K562 (cell line): ENCODE results near the gene HAUS5. TPM values are rescaled to one million over a fixed set of nuclear protein-coding genes. Genes with fewer than 3 reads are reported as not detected.

ENCODE experiments used
- C11orf30 ChIP-seq: fragments of 450-650 bp; IDR thresholded peaks from 2 replicates; pipeline ENCODE4 v1.6.1; 2016; ENCODE audit warnings: low read depth, mild to moderate bottlenecking
- CEBPZ ChIP-seq: fragments of 150-350 bp; IDR thresholded peaks from 2 replicates; pipeline ENCODE4 v1.6.1; 2014; ENCODE audit warnings: low read depth, mild to moderate bottlenecking, low read length, borderline replicate concordance
- FOXK1 ChIP-seq: sonication (generic); formaldehyde crosslinking; IDR thresholded peaks from 2 replicates; pipeline ENCODE4 v1.8.0; 2022; ENCODE audit warnings: missing genetic modification reagents, mild to moderate bottlenecking, borderline replicate concordance
- JUND ChIP-seq, 2 experiments: IDR thresholded peaks; 2 replicates in 1 of 2; 3 replicates in 1 of 2; pipeline ENCODE4 v1.6.1; 2011; ENCODE audit warnings: borderline replicate concordance in 2 of 2, low read depth in 2 of 2, low read length in 2 of 2, improper control_type of control experiment in 1 of 2, missing biosample characterization in 1 of 2, missing genetic modification characterization in 1 of 2, missing genetic modification reagents in 1 of 2
- KDM4B ChIP-seq, 2 experiments: fragments of 450-650 bp in 1 of 2; sonication (generic) in 1 of 2; IDR thresholded peaks; 2 replicates each; pipeline ENCODE4 v1.6.1; 2016 to 2017; ENCODE audit warnings: borderline replicate concordance in 2 of 2, antibody characterized with exemption in 1 of 2, low read depth in 1 of 2, mild to moderate bottlenecking in 1 of 2
- KDM5B ChIP-seq: fragments of 200-600 bp; sonication (generic); IDR thresholded peaks from 2 replicates; pipeline ENCODE4 v1.6.1; 2012; ENCODE audit warnings: low read depth, mild to moderate bottlenecking, moderate library complexity, low read length, control low read depth, inconsistent platforms; ENCODE audit not compliant: insufficient replicate concordance
- PCBP1 ChIP-seq: fragments of 200-400 bp; formaldehyde crosslinking; IDR thresholded peaks from 2 replicates; pipeline ENCODE4 v1.6.1; 2018; ENCODE audit warnings: mild to moderate bottlenecking, low read depth, low read length; ENCODE audit not compliant: poor library complexity, severe bottlenecking
- PHTF2 ChIP-seq: fragments of 250-450 bp; sonication (Bioruptor Pico); IDR thresholded peaks from 2 replicates; pipeline ENCODE4 v1.5.0; 2021; ENCODE audit warnings: mild to moderate bottlenecking
- PML ChIP-seq: IDR thresholded peaks from 2 replicates; pipeline ENCODE4 v1.6.1; 2012; ENCODE audit warnings: low read length, inconsistent platforms
- PRMT5 ChIP-seq: sonication (generic); formaldehyde crosslinking; IDR thresholded peaks from 2 replicates; pipeline ENCODE4 v1.5.0; 2020; ENCODE audit warnings: missing genetic modification reagents
- TBL1XR1 ChIP-seq, 2 experiments: IDR thresholded peaks; 2 replicates each; pipeline ENCODE4 v1.6.1; 2012; ENCODE audit warnings: improper control_type of control experiment in 2 of 2, low read length in 2 of 2, mild to moderate bottlenecking in 1 of 2
- TFAM ChIP-seq: fragments of 250-450 bp; sonication (Bioruptor Pico); conservative IDR thresholded peaks from 2 replicates; pipeline ENCODE4 v1.5.0; 2021; ENCODE audit warnings: mild to moderate bottlenecking, moderate library complexity
- ZNF280A ChIP-seq: fragments of 450-650 bp; IDR thresholded peaks from 2 replicates; pipeline ENCODE4 v1.6.1; 2018; ENCODE audit warnings: mild to moderate bottlenecking, low read depth; ENCODE audit not compliant: partially characterized antibody
- ZNF512 ChIP-seq: IDR thresholded peaks from 2 replicates; pipeline ENCODE4 v1.6.1; 2016; ENCODE audit warnings: missing genetic modification characterization, missing compliant biosample characterization
- ZNF639 ChIP-seq, 2 experiments: fragments of 200-800 bp in 1 of 2; sonication (Bioruptor generic) in 1 of 2; sonication (generic) in 1 of 2; formaldehyde crosslinking in 1 of 2; IDR thresholded peaks in 1 of 2; conservative IDR thresholded peaks in 1 of 2; 2 replicates each; pipeline versions ENCODE4 v1.5.0 to v1.6.1; 2016 to 2020; ENCODE audit warnings: missing compliant biosample characterization in 1 of 2, missing genetic modification characterization in 1 of 2, missing genetic modification reagents in 1 of 2
- ZNF785 ChIP-seq: fragments of 250-450 bp; sonication (Bioruptor Pico); IDR thresholded peaks from 2 replicates; pipeline ENCODE4 v1.4.0; 2020; ENCODE audit warnings: mild to moderate bottlenecking
- polyA plus RNA-seq, 8 experiments: library from polyadenylated mRNA; depleted of rRNA in 4 of 8; stranded (reverse) in 5 of 8; unstranded in 3 of 8; fragments of >200 nt; fragmentation: Nextera tagmentation in 2 of 8; fragmentation: Illumina TruSeq in 1 of 8; extraction: Ambion mirVana in 2 of 8; extraction: Trizol in 1 of 8; gene quantifications; 2 replicates each; pipeline versions ENCODE4 v1.2.1 to v1.2.3, GENCODE V29; 2011 to 2014; ENCODE audit warnings: inconsistent platforms in 1 of 8, missing spikeins in 1 of 8
- total RNA-seq, 7 experiments: library from RNA; depleted of rRNA in 6 of 7; stranded (reverse); fragments of >200 nt in 6 of 7; fragmentation: Illumina TruSeq in 2 of 7; extraction: Trizol in 2 of 7; gene quantifications; 2 replicates each; pipeline versions ENCODE4 v1.2.1 to v1.2.3, GENCODE V29; 2011 to 2021; ENCODE audit warnings: low replicate concordance in 1 of 7

HAUS5 gene
- total and polyA plus RNA-seq, 9 of the 15 experiments (the other 6 are each of a cell fraction or from before 2014, with no cell fraction given), result 3.5 to 41.3 (median 14.2) TPM

GRCh38 chr19:35648017-35648961 is 35.8 kb downstream of the HAUS5 start, which contains the start of gene COX6B1 (continued):
- TF ChIP-seq ZNF280A (no peak), ZNF512 (tag) (no peak), TBL1XR1 (IDR thresholded peaks at IDR 0.05; ENCODE audit: low read length in 2 of 2) (no peak), KDM4B (IDR thresholded peaks at IDR 0.05; ENCODE audit: borderline replicate concordance in 2 of 2, low read depth in 1 of 2) (no peak), PRMT5 (CRISPR knock-in tag) (no peak), ZNF785 (no peak), ZNF639 (CRISPR knock-in tag; conservative IDR thresholded peaks at IDR 0.05 in 1 of 2, IDR thresholded peaks at IDR 0.05 in 1 of 2) (0 out of 4 replicates have a peak, but pooled peaks of 1 of the 2 experiments have one; percentile 56), TFAM (no peak), FOXK1 (CRISPR knock-in tag) (no peak; the same call in 1 of the 2 replicates), C11orf30 (peak; percentile 79), PCBP1 (no peak), KDM5B (peak; percentile 93), PHTF2 (no peak), PML (peak; percentile 71; the same call in 1 of the 2 replicates), CEBPZ (peak; percentile 22; the same call in 1 of the 2 replicates), JUND (IDR thresholded peaks at IDR 0.05; ENCODE audit: borderline replicate concordance, low read depth, low read length) (peak; percentile 65), JUND (tag; IDR thresholded peaks at IDR 0.05; ENCODE audit: borderline replicate concordance, low read depth, low read length) (no peak; the same call in 2 of the 3 replicates)
